ENCODE data around the gene VDAC1.
A peak's percentile ranks its signal among the peaks of the same experiment; 100 is the strongest.

VDAC1 gene

GRCh38 chr5:133948721-133949120 lies 56.1 kb downstream of the VDAC1 start:
- Histone ChIP-seq H3K4me2 (ENCODE audit: low read length, poor library complexity, severe bottlenecking) (no peak overlapping the region), H2BK15ac (ENCODE audit: low read depth, poor library complexity, severe bottlenecking) (no peak overlapping the region), H3K4ac (ENCODE audit: low read depth in 1 of 2, low read length in 2 of 2) (no peak overlapping the region), H2AFZ (ENCODE audit: low read depth, low read length) (no peak overlapping the region), H3K23ac (ENCODE audit: low read length in 2 of 2) (no peak overlapping the region), H4K91ac (ENCODE audit: low read length) (no peak overlapping the region), H2BK12ac (ENCODE audit: low read length in 2 of 2) (no peak overlapping the region), H4K8ac (ENCODE audit: low read length) (no peak overlapping the region), H3K18ac (ENCODE audit: low read depth in 1 of 2, low read length in 2 of 2) (no peak overlapping the region), H3K9ac (ENCODE audit: low read length) (no peak overlapping the region), H2BK5ac (ENCODE audit: low read depth, low read length, poor library complexity, severe bottlenecking) (no peak overlapping the region), H3K9me3 (ENCODE audit: control insufficient read depth, low read length) (no peaks in the 10 kb centered on the region), H2BK120ac (ENCODE audit: low read depth, low read length) (no peak overlapping the region), H2AK5ac (ENCODE audit: low read length, severe bottlenecking) (no peak overlapping the region), H3K4me3 (ENCODE audit: insufficient read depth in 1 of 2, low read depth in 1 of 2, low read length in 2 of 2) (no peak overlapping the region), H3K79me1 (replicated peaks; ENCODE audit: low read length, poor library complexity, severe bottlenecking) (no peaks in the 10 kb centered on the region), H3K27me3 (ENCODE audit: control insufficient read depth in 1 of 2, insufficient read depth in 1 of 2, low read length in 2 of 2) (peaks cover 0 to 36% of the 10 kb centered on the region in 2 experiments), H3K36me3 (ENCODE audit: control insufficient read depth in 1 of 2, insufficient read depth in 2 of 2, low read depth in 1 of 2, low read length in 2 of 2) (peaks cover 0 to 3% of the 10 kb centered on the region in 2 experiments), H3K27ac (ENCODE audit: low read length, poor library complexity, severe bottlenecking) (no peak overlapping the region), H3K14ac (ENCODE audit: low read length in 2 of 2) (no peak overlapping the region), H3K4me1 (ENCODE audit: control insufficient read depth, insufficient read depth, low read depth, low read length) (peaks cover 2% of the 10 kb centered on the region)
- DNase-seq, result no peak

GRCh38 chr5:133947431-133947841 lies 57.3 kb downstream of the VDAC1 start:
- Histone ChIP-seq H2BK15ac (ENCODE audit: low read depth, poor library complexity, severe bottlenecking) (no peak overlapping the region), H3K4me1 (ENCODE audit: control insufficient read depth, insufficient read depth, low read depth, low read length) (no peaks in the 10 kb centered on the region), H3K9ac (ENCODE audit: low read length) (no peak overlapping the region), H4K8ac (ENCODE audit: low read length) (no peak overlapping the region), H3K27ac (ENCODE audit: low read length, poor library complexity, severe bottlenecking) (no peak overlapping the region), H3K23ac (ENCODE audit: low read length in 2 of 2) (no peak overlapping the region), H3K4ac (ENCODE audit: low read depth in 1 of 2, low read length in 2 of 2) (no peak overlapping the region), H3K9me3 (ENCODE audit: control insufficient read depth, low read length) (no peaks in the 10 kb centered on the region), H3K4me3 (ENCODE audit: insufficient read depth in 1 of 2, low read depth in 1 of 2, low read length in 2 of 2) (no peak overlapping the region), H3K4me2 (ENCODE audit: low read length, poor library complexity, severe bottlenecking) (no peak overlapping the region), H2AFZ (ENCODE audit: low read depth, low read length) (no peak overlapping the region), H2BK120ac (ENCODE audit: low read depth, low read length) (no peak overlapping the region), H4K91ac (ENCODE audit: low read length) (no peak overlapping the region), H3K36me3 (ENCODE audit: control insufficient read depth in 1 of 2, insufficient read depth in 2 of 2, low read depth in 1 of 2, low read length in 2 of 2) (no peaks in the 10 kb centered on the region), H3K18ac (ENCODE audit: low read depth in 1 of 2, low read length in 2 of 2) (no peak overlapping the region), H2AK5ac (ENCODE audit: low read length, severe bottlenecking) (no peak overlapping the region), H2BK12ac (ENCODE audit: low read length in 2 of 2) (no peak overlapping the region), H3K79me1 (replicated peaks; ENCODE audit: low read length, poor library complexity, severe bottlenecking) (no peaks in the 10 kb centered on the region), H3K14ac (ENCODE audit: low read length in 2 of 2) (no peak overlapping the region), H3K27me3 (ENCODE audit: control insufficient read depth in 1 of 2, insufficient read depth in 1 of 2, low read length in 2 of 2) (peaks cover 0 to 44% of the 10 kb centered on the region in 2 experiments), H2BK5ac (ENCODE audit: low read depth, low read length, poor library complexity, severe bottlenecking) (no peak overlapping the region)
- WGBS, result 78% methylated on average over 4 of the region's 5 CpGs
- DNase-seq, result no peak

DNA sequence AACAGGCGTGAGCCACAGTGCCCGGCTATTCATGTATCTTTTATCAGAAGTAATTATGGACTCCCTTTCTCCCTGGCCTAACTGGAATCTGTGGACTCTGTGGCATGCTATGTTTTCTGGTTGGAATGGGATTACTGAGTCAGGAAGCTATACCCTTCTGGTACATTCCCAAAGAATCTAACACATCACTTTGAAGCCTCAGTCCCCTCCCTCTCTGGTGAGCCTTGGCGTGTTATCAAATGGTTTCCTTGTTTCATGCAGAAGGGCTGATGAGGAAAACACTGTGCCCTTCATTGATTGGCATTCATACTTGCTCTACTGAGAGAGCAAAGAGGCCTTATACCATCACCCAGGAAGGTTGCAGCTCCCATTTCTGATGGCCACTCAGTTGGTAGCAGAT lies 59.2 kb downstream of the VDAC1 start:
- Histone ChIP-seq H2AFZ (ENCODE audit: low read depth, low read length) (no peak overlapping the region), H3K4ac (ENCODE audit: low read depth in 1 of 2, low read length in 2 of 2) (no peak overlapping the region), H3K14ac (ENCODE audit: low read length in 2 of 2) (no peak overlapping the region), H3K9ac (ENCODE audit: low read length) (no peak overlapping the region), H3K4me1 (ENCODE audit: control insufficient read depth, insufficient read depth, low read depth, low read length) (no peaks in the 10 kb centered on the region), H2BK5ac (ENCODE audit: low read depth, low read length, poor library complexity, severe bottlenecking) (no peak overlapping the region), H2BK120ac (ENCODE audit: low read depth, low read length) (no peak overlapping the region), H3K23ac (ENCODE audit: low read length in 2 of 2) (no peak overlapping the region), H2BK12ac (ENCODE audit: low read length in 2 of 2) (no peak overlapping the region), H3K4me3 (ENCODE audit: insufficient read depth in 1 of 2, low read depth in 1 of 2, low read length in 2 of 2) (no peak overlapping the region), H3K79me1 (replicated peaks; ENCODE audit: low read length, poor library complexity, severe bottlenecking) (no peaks in the 10 kb centered on the region), H2BK15ac (ENCODE audit: low read depth, poor library complexity, severe bottlenecking) (no peak overlapping the region), H3K27me3 (ENCODE audit: control insufficient read depth in 1 of 2, insufficient read depth in 1 of 2, low read length in 2 of 2) (peaks cover 0 to 54% of the 10 kb centered on the region in 2 experiments), H4K91ac (ENCODE audit: low read length) (no peak overlapping the region), H3K18ac (ENCODE audit: low read depth in 1 of 2, low read length in 2 of 2) (no peak overlapping the region), H3K27ac (ENCODE audit: low read length, poor library complexity, severe bottlenecking) (no peak overlapping the region), H2AK5ac (ENCODE audit: low read length, severe bottlenecking) (no peak overlapping the region), H3K36me3 (ENCODE audit: control insufficient read depth in 1 of 2, insufficient read depth in 2 of 2, low read depth in 1 of 2, low read length in 2 of 2) (no peaks in the 10 kb centered on the region), H4K8ac (ENCODE audit: low read length) (no peak overlapping the region), H3K4me2 (ENCODE audit: low read length, poor library complexity, severe bottlenecking) (no peak overlapping the region), H3K9me3 (ENCODE audit: control insufficient read depth, low read length) (no peaks in the 10 kb centered on the region)
- WGBS, result 78% methylated on average over 2 of the region's 3 CpGs
- DNase-seq, result no peak

GRCh38 chr5:133944263-133945185 lies 60.3 kb downstream of the VDAC1 start:
- Histone ChIP-seq H4K91ac (ENCODE audit: low read length) (no peak overlapping the region), H3K4me3 (ENCODE audit: insufficient read depth in 1 of 2, low read depth in 1 of 2, low read length in 2 of 2) (no peak overlapping the region), H3K9me3 (ENCODE audit: control insufficient read depth, low read length) (no peaks in the 10 kb centered on the region), H3K23ac (ENCODE audit: low read length in 2 of 2) (no peak overlapping the region), H2BK120ac (ENCODE audit: low read depth, low read length) (no peak overlapping the region), H3K4me2 (ENCODE audit: low read length, poor library complexity, severe bottlenecking) (no peak overlapping the region), H2AFZ (ENCODE audit: low read depth, low read length) (no peak overlapping the region), H3K18ac (ENCODE audit: low read depth in 1 of 2, low read length in 2 of 2) (no peak overlapping the region), H4K8ac (ENCODE audit: low read length) (no peak overlapping the region), H3K79me1 (replicated peaks; ENCODE audit: low read length, poor library complexity, severe bottlenecking) (no peaks in the 10 kb centered on the region), H3K27me3 (ENCODE audit: control insufficient read depth in 1 of 2, insufficient read depth in 1 of 2, low read length in 2 of 2) (peaks cover 0 to 54% of the 10 kb centered on the region in 2 experiments), H2BK15ac (ENCODE audit: low read depth, poor library complexity, severe bottlenecking) (no peak overlapping the region), H2AK5ac (ENCODE audit: low read length, severe bottlenecking) (no peak overlapping the region), H3K14ac (ENCODE audit: low read length in 2 of 2) (no peak overlapping the region), H3K4ac (ENCODE audit: low read depth in 1 of 2, low read length in 2 of 2) (no peak overlapping the region), H3K4me1 (ENCODE audit: control insufficient read depth, insufficient read depth, low read depth, low read length) (no peaks in the 10 kb centered on the region), H3K36me3 (ENCODE audit: control insufficient read depth in 1 of 2, insufficient read depth in 2 of 2, low read depth in 1 of 2, low read length in 2 of 2) (no peaks in the 10 kb centered on the region), H2BK12ac (ENCODE audit: low read length in 2 of 2) (no peak overlapping the region), H3K9ac (ENCODE audit: low read length) (no peak overlapping the region), H2BK5ac (ENCODE audit: low read depth, low read length, poor library complexity, severe bottlenecking) (no peak overlapping the region), H3K27ac (ENCODE audit: low read length, poor library complexity, severe bottlenecking) (no peak overlapping the region)
- 72% methylated on average over 17 of the region's 19 CpGs for WGBS
- DNase-seq, result peak; percentile 42

All from mesenchymal stem cell (in vitro differentiated cells and primary cell).